Measurements from ENCODE around the gene SLC5A10.
"Not testable (repeated sequence)": the region's sequence is repeated elsewhere in the genome, so short reads cannot be mapped to it uniquely, and the experiment has no call there.

The SLC5A10 gene

DNA sequence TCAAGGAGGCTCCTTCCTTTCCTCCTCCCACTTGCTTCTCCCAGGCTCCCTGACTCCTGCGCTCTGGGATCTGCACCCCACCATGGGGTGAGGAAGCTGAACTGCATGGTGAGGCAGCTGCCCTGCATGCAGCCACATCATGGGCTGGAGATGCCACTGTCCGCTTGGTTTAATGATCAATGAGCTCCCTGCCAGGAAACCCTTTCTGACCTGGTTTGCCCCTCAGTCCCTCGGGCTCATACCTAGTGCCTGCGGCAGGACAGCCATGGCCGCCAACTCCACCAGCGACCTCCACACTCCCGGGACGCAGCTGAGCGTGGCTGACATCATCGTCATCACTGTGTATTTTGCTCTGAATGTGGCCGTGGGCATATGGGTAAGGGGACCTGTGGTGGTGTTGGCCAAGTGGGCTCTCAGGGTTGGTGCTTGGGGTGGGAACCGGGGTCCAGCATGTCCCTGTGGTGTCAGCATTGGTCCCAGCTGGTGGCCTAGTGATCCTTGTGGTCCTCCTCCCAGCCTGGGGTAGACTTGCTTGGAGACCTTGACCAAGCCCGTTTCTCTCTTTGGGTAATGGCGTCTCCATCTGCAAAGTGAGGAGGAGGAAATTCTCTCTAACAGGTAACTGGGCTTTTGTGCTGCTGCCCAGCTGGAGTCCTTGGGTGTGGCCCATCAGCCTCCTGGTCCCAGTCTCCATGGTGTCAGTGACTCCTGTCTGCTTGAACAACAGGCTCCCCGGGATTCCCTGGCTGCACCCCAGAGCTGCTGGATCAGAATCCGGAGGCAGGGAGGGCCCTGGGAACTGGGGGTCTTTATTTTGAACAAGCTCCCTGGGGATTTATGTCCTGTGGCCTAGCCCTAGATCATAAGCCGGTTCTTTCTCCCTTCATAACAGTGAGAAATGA, at the start of gene SLC5A10:
Gene SLC5A10, plus strand, starts transcription at position 225 of the 902 bp plus-strand sequence. Its CDS starts 41 bp downstream, at position 266.
- no peak for DNase-seq (ENCODE audit: low read depth)

DNA sequence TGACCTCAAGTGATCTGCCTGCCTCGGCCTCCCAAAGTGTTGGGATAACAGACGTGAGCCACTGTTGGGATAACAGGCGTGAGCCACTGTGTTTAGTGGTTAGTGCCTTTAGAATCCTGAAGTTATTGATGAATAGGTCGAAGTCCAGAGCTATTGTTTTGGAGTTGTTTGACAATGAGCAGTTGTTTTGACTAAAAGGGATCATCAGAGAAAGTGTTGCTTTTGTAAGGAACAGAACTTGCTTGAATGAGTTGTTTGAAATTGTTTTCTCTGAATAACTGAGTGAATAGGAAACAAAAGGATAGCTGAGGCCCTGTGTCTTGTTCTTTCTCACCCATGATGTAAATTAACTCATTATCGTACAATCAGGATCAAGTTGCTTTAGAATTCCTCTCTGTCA, 47.5 kb upstream of the SLC5A10 start:
- no peak for DNase-seq (ENCODE audit: low read depth)

DNA sequence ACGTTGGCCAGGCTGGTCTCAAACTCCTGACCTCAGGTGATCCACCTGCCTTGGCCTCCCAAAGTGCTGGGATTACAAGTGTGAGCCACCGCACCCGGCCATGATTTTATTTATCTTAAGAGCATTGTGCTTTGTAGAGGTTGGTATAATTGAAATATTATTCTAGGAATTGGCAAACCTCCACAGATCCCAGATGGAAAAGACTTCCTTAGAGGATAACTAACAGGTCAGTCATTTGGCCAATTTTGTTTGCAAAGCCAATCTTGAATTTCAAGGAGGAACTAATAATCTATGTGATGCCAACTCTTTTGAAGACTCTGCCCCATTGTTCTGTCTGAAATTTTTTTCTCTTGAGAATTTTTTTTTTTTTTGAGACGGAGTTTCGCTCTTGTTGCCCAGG, 46.7 kb upstream of the SLC5A10 start:
- no peak for DNase-seq (ENCODE audit: low read depth)

DNA sequence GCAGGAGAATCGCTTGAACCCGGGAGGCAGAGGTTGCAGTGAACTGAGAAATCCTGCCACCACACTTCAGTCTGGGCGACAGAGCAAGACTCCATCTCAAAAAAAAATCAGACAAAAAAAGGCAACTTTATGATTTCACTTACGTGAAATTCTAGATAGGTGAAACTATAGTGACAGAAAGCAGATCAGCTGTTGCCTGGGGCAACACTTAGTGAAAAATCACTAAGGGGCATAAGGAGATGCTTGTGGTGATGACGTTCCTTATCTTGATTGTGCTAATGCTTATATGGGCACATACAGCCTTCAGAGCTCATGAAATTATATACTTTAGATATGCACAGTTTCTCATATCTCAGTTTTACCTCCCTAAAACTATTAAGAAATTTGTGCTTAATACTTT, 41.6 kb upstream of the SLC5A10 start:
- DNase-seq (ENCODE audit: low read depth), result no peak

DNA sequence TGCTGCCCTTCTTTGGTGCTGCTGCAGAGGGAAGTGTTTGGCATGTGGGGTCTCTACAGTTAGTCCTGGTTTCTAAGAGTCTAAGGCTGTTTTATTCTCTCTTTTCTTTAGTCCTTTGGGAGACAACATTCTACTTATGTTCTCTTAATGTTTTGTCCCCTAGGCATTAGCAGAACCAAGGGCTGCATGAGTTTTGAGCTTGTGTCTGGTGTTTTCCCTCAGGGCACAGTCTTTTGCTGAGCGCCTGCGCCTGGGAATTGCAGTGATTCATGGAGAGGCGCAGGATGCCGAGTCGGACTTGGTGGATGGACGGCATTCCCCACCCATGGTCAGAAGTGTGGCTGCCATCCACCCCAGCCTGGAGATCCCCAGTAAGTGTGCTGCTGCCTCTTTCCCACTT, 41.1 kb upstream of the SLC5A10 start:
- no peak for DNase-seq (ENCODE audit: low read depth)

DNA sequence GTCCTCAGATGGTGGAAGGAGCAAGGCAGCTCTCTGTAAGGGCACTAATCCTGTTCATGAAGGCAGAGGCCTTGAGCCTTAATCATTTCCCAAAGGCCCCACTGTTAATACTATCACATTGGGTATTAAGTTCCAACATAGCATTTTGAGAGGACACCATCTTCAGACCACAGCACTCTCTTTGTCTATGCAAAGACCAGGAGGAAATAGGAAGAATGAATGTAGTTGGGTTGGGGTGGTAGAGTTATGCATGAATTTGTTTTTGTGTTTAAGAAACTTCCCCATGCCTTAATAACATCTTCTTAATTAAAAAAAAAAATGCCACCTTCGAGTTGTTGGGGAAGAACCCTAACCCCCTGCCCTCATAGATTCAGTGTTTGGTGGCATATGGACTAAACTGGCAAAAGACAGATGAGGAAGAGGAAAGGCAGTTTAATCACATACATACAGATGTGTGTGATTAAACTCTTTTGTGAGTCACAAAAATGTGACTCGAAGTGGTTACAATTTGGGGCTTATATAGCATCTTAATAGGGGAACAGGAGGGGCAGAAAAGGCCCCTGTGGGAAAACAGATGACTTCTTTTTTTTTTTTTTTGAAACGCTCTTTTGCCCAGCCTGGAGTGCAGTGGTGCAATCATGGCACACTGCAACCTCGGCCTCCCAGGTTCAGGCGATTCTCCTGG, 35.0 kb upstream of the SLC5A10 start:
- DNase-seq (ENCODE audit: low read depth), result no peak

DNA sequence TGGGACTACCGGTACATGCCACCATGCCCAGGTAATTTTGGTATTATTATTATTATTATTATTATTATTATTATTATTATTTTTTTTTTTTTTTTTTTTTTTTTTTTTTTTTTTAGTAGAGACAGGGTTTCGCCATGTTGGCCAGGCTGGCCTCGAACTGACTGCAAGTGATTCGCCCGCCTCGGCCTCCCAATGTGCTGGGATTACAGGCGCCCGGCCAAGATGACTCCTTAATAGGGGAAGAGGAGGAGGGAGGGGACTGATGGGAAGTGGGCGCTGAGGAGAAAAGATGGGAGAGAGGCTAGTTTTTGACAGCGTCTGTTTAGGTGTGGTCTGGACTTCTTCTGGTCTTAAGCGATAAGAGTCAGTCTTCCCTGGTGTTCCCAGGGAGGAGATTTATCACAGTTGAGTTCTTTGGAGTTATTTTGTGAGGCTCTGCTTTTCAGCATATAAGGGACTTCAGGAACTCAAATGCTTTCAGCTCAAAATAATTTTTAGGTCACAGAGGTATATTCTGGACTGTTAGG, 34.4 kb upstream of the SLC5A10 start:
- no peak for DNase-seq (ENCODE audit: low read depth)

DNA sequence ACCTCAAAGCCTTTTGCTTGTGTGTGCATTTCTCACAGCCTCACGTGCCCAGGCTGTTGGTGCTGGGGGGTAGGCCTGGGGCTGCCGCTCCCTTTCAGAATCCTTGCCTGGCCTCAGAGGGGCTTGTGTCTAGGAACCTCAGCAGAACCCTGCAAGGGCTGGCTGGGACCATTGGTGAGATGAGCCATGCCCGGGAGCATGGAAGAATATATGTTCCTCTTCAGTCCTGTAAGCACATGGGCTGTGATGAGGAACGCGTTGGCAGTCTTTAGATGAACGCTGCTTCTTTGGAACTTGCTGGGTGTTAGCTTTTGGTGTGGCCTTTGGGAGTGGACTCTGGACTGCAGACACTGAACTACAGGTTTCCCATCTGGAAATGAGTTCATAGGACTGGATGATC, 32.0 kb upstream of the SLC5A10 start:
- DNase-seq (ENCODE audit: low read depth), result no peak

DNA sequence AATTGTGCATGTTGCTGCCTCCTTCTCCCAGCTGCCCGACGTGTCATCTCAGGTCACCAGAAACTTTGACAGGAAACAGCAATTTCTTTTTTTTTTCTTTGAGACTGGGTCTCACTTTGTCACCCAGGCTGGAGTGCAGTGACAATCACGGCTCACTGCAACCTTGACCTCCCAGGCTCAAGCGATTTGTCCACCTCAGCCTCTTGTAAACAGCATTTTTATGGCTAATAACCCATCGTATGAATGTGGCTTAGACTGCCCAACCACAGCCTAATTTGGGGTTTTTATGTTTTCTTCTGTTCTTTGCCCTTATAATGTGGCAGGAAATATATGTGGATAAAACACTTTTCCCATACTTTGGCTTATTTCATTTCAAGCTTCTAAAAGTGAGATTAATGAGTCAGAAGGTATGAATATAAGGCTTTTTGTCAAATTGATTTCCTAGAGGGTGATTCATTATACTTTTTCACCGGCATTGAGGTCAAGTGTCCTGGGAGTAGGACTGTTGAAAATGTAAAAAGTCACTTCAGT, 31.0 kb upstream of the SLC5A10 start:
- no peak for DNase-seq (ENCODE audit: low read depth)

DNA sequence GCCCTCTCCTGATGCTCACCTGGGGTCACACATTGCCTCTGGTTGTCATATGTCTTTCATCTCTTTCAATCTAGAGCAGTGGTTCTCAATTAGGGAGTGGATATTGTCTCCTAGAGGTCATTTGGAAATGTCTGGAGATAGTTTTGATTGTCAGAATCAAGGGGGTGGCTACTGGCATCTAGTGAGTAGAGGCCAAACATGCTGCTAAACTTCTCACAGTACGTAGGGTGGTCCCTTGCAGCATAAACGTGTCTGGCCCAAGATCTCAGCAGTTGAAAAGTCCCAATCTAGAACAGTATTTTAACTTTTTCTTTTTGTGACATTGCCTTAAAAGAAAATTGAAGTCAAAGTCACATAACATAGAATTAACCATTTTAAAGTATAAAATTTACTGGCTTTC, 30.5 kb upstream of the SLC5A10 start:
- no peak for DNase-seq (ENCODE audit: low read depth)

DNA sequence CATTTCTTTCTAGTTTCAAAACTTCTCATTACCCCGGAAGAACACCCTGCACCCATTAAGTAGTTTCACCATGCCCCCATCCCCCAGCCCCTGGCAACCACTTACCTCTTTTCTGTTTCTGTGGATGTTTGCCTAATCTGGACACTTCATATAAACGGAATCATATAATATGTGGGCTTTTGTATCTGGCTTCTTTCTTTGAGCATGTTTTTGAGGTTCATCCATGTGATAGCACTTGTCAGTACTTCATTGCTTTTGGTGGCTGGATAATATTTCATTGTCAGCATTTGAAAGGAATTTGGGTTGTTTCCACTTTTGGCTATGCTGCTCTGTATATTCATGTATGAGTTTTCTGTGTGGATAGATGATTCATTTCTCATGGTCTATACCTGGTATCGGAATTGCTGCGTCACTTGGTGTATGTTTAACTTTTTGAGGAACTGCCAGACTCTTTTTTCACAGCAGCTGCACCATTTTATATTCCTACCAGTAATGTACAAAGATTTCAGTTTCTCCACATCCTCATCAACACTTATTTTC, 30.0 kb upstream of the SLC5A10 start:
- DNase-seq (ENCODE audit: low read depth), result no peak

DNA sequence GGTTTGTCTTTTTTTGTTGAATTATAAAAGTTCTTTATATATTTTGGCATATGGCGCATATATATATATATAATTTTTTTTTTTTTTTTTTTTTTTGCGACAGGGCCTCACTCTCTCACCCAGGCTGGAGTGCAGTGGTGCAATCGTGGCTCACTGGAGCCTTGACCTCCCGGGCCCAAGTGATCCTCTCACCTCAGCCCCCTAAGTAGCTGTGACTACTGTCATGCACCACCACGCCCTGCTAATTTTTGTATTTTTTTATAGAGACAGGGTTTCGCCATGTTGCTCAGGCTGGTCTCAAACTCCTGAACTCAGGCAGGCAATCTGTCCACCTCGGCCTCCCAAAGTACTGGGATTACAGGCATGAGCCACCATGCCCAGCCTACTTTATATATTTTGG, 29.4 kb upstream of the SLC5A10 start:
- DNase-seq (ENCODE audit: low read depth), result not testable (repeated sequence)

DNA sequence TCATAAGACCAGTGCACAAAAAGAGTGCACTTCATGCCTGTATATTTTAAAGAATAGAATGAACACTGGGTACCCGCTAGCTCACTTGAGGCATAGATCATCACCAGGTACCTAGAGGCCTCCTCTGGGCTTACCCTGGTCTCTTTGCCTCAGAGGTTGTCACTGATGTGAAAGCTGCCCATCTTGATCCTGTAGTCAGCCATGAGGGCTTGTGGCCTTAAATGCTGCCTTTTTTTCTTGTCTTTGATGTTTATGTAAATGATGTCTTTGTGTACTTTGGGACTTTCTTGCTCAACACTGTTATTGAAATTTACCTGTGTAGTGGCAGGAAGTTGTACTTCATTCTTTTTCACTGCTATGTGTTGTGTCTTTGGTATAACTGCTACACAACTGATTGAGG, 26.8 kb upstream of the SLC5A10 start:
- DNase-seq (ENCODE audit: low read depth), result no peak

DNA sequence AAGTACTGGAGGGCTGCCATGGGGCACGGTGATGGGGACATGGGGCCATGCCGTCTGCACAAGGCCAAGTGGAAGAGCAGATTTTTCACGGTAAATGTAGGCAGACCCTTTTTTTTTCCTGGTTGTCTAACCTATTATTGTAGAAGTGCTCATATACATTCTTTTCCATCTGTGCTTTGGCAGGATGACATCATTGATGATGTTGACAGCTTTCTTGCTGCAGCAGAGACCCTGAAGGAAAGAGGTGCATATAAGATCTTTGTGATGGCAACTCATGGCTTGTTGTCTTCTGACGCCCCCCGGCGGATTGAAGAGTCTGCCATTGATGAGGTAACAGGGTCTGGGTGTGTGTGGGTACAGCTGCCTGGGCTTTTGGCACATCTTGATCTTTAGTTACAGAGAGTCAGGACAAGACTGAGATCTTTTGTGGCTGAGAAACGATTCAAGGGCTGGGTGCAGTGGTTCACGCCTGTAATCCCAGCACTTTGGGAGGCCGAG, 23.3 kb upstream of the SLC5A10 start:
- DNase-seq (ENCODE audit: low read depth), result no peak

DNA sequence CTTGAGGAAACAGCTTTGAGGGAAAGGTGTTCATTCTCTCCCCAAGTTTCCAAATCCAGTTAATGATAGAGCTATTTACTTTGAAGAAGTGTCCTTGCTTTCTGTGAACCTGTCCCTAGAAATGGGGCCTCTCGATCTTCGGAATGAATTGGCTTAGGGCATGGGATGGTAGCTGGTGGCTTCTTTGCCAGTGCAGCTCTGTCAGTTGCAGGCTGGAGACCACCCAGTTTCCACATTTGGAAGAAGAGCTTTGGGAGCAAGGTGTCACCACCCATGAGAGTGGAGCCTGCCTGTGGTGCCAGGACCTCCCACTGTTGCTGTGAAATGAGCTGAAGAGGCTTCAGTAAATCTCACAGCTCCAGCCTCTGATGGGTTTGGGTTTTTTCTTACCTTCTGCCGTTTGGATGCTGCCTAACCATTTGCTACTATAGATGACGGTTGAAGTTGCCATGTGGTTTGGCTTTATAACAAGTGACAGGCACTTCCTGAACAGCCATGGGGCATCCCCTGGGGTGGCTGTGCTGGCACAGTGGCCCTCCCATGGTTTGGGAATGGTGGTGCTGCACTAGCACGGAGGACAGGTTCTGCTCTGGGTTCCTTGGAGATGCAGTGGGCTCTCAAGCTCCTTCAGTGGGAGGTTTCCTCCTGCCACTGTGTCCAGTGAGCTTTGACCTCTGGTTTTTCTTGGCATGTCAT, 19.5 kb upstream of the SLC5A10 start:
- DNase-seq (ENCODE audit: low read depth), result no peak

DNA sequence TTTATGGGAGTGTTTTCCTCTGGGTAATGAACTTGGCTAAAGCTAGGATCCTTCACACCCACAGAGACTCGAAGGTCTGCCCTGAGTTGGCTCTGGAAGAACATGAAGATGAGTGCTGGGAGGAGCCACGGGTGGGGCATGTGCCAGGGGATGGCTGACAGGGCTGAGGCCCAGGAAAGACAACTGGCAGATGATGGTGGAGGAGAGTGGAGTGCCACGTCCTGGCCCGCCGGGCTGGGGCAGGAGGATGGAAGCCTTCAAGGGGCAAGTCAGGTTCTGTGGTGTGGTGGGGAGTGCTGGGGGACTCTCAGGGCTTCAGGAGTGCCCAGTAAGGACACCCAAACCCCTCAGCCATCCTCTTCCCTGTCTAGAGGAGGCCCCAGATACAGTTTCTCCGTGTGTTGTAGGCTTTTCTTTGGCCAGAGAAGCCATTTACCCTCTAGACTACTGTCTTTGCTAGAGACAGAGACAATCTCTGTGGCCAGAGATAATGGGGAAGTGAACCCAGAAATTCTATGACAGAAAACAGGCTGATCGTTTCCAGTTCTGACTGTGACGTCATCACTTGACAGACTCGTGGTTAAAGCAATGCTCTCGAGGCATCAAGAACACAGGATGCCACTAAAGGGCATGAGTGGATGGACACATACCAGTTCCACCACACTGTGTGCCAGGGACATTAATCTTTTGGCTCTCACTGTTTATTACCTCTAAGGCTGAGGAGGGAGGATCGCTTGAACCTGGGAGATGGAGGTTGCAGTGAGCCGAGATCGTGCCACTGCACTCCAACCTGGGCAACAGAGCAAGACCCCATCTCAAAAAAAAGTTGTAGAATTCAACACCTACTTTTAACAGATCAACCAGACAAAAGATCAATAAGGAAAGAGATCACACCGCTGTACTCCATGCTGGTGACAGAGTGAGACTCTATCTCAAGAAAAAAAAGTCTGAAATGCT, 18.6 kb upstream of the SLC5A10 start:
- no peak for DNase-seq (ENCODE audit: low read depth)

DNA sequence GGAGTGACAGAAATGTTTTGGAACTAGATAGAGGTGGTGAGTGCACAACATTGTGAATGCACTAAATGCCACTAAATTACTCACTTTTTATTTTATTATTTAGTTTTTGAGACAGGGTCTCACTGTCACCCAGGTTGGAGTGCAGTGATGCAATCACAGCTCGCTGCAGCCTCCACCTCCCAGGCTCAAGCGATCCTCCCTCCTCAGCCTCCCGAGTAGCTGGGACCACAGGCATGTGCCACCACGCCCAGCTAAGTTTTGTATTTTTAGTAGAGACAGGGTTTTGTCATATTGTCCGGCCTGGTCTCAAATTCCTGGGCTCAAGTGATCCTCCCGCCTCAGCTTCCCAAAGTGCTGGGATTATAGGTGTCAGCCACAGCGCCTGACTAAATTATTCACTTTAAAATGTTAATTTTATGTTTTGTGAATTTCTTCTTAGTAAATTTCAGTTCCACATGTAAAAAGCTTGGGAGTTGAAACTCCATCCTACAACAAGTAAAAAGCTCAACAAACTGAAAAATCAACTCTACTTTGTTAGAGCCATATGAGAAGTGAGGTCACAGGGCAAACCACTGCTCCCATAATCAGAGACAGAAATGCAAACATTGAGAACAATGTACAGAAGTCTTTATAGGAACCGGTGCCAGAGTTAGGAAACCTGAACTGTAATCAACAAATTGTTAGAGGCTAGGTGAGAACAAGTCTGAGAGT, 13.8 kb upstream of the SLC5A10 start:
- no peak for DNase-seq (ENCODE audit: low read depth)

DNA sequence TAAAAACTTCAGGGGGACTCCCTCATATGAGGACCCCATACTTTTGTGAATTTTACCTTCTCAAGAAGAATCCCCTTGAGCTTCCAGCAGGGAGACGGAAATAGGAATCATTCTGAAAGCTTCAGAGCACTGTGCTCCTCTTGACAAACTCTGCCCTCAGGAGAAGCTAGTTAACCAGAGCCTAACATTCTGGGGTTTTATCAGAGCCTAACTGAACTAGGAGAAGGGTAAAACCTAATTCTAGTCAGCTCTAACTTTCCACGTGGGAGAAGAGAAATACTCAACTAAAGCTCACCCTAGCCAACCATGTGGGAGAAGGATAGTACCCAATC, 13.3 kb upstream of the SLC5A10 start:
- DNase-seq (ENCODE audit: low read depth), result no peak

DNA sequence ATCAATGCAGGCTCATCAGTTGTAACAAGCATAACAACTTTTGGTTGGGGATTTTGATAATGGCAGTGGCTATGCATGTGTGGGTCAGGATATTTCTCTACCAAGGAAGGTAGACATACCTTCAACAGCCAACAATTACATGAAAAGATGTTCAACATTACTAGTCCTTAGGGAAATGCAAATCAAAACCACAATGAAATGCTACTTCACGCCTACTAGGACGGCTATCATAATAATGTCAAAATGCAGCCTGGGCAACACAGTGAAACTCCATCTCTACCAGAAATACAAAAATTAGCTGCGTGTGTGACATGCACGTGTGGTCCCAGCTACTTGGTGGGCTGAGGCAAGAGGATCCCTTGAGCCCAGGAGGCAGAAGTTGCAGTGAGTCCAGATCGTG, 7.3 kb upstream of the SLC5A10 start:
- DNase-seq (ENCODE audit: low read depth), result no peak

DNA sequence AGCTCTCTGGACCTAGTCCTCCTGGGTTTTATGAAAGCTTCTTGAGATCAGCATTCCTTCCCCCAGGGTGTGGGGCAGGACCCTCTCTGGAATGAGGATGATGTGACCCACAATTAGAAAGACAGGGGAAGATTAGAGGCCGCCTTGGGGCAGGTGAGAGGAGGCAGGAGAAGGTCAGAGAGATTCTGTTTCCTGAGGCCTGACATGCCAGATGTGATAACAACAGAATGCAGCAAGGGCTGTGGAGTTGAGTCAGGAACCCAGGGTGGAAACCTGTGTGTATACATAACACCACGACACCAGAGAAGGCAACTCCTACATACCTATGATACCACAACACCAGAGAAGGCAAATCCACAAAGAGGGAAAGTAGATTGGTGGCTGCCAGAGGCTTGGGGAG, 5.4 kb upstream of the SLC5A10 start:
- no peak for DNase-seq (ENCODE audit: low read depth)

All from stimulated activated CD8-positive, alpha-beta memory T cell treated with anti-CD3 and anti-CD28 coated beads, Interleukin-15, amount 100 ng/mL, for 1 hour (primary cell).